IPS-NIHi7 (cell line): Measurements from ENCODE around the gene KIF2A.
"Not testable (repeated sequence)": the region's sequence is repeated elsewhere in the genome, so short reads cannot be mapped to it uniquely, and the experiment has no call there.

Experiments used
- DNase-seq: peaks from one replicate; pipeline ENCODE4 v3.0.0; 2012; ENCODE audit warnings: mixed read lengths; ENCODE audit errors: extremely low spot score

Gene KIF2A

GRCh38 chr5:62291829-62292228 lies 14.2 kb upstream of the KIF2A start:
- not testable (repeated sequence) for DNase-seq

GRCh38 chr5:62296998-62297397 lies 9.0 kb upstream of the KIF2A start:
- no peak for DNase-seq

GRCh38 chr5:62298118-62298517 lies 7.9 kb upstream of the KIF2A start:
- no peak for DNase-seq

- no peak for DNase-seq
These were observed 6.9 kb upstream of the KIF2A start for GRCh38 chr5:62299101-62299500.

GRCh38 chr5:62299600-62299999 lies 6.4 kb upstream of the KIF2A start:
- no peak for DNase-seq

GRCh38 chr5:62305358-62305714 lies 670 bp upstream of the KIF2A start:
- DNase-seq = no peak

GRCh38 chr5:62306323-62306895 lies 403 bp downstream of the KIF2A start:
- peak; percentile 76 for DNase-seq

GRCh38 chr5:62306896-62307689 lies 1.1 kb downstream of the KIF2A start:
- DNase-seq = peak; percentile 29

- no peak for DNase-seq
These were observed 2.4 kb downstream of the KIF2A start for GRCh38 chr5:62308439-62308838.

GRCh38 chr5:62309107-62309506 lies 3.1 kb downstream of the KIF2A start:
- DNase-seq = no peak

GRCh38 chr5:62310426-62311143 lies 4.6 kb downstream of the KIF2A start:
- DNase-seq = no peak

GRCh38 chr5:62312036-62312435 lies 6.0 kb downstream of the KIF2A start:
- DNase-seq = no peak

- no peak for DNase-seq
These were observed 6.7 kb downstream of the KIF2A start for GRCh38 chr5:62312674-62313073.

- no peak for DNase-seq
These were observed 8.3 kb downstream of the KIF2A start for GRCh38 chr5:62314213-62314830.

- DNase-seq = no peak
These were observed 9.6 kb downstream of the KIF2A start for GRCh38 chr5:62315376-62316175.

- DNase-seq = no peak
These were observed 10.1 kb downstream of the KIF2A start for GRCh38 chr5:62316176-62316502.

- no peak for DNase-seq
These were observed 11.8 kb downstream of the KIF2A start for GRCh38 chr5:62317810-62318209.

- no peak for DNase-seq
These were observed 16.5 kb downstream of the KIF2A start for GRCh38 chr5:62322484-62322883.

GRCh38 chr5:62326302-62326701 lies 20.3 kb downstream of the KIF2A start:
- DNase-seq = no peak

GRCh38 chr5:62326702-62327101 lies 20.7 kb downstream of the KIF2A start:
- no peak for DNase-seq

GRCh38 chr5:62327138-62328053 lies 21.4 kb downstream of the KIF2A start:
- no peak for DNase-seq
